GM18517 (cell line): ENCODE measurements around the gene SLC4A7.

Source experiments
- ATAC-seq: cut with Tn5 transposase; IDR thresholded peaks from one replicate; pipeline ENCODE4 v1.9.1; 2021; ENCODE audit warnings: mild to moderate bottlenecking, moderate library complexity; ENCODE audit not compliant: unreplicated experiment

SLC4A7 gene

DNA sequence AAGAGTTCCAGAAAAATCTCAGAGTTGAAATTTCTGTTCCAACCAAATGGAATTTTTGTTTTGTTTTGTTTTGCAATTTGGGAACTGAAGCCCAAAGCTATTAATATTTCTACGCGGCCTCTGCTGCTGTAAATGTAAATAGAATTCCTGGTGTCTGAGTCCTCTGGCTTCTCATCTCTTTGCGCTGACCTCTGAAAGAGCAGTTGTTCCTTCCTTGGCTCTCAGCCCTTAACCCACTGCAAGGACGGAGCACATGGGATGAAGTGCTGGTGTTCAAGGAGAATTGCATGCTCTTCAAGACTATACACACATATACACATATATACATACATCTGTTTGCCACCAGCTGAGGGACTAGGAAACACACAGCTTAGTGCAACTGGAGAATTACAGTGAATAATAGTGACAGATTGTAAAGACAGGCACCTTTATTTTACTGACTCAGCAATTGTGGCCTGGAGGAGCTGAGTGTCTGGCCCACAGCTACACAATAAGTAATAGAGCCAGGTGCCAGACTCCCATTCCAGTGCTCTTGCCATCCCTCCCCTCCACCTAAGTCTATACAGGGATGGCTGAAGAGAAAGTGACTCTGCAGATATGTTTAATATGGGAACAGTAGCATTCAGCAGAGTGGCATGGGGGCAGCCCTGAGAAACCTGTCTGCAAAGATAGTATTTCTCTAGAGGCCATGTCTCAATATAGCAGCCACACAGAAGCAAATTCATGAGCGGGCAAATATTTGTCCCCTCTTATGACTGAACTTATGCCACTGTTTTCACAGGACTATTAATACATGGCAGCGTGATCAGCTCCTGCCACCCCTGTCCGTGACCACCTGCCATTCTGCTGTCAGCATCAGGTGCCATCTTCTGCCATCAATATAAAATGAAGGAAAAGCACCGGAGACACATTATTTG is 157.3 kb downstream of the SLC4A7 start:
- no peak for ATAC-seq

DNA sequence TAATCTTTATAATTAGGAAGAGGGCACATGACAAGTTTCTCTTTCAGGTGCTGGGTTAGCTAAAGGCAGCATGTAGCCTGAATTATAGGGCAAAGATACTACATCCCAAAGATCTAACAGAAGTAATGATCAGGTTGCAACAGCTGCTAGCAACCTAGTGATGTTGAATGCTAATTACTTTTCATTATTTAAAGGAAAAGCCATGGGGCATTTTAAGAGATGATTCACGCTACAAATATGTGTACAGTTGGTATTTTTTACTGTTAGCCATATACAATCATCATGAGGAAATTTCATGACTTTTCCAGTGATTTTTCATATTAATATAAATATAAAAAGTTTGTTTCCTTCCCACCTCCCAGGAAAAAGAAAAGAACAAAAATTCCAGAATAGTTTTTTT is 158.0 kb downstream of the SLC4A7 start:
- ATAC-seq: no peak

DNA sequence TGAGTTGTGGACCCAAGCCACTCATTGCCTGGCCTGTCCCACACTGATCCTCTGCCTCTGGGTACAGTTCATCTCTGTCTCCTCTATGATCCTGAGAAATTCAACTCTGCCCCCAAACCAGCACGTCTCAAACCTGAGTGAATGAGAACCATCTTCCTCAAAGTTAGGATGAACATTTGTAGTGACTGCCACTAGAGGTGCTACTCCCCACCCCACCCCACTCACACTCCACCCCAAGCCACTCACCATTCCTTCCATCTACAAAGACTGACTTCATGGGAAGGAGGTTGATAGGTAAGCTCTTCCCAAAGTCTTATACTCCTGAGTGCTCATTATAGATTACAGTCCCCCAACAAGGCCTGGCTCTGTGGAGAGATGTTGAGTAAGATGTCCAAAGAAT is 158.8 kb downstream of the SLC4A7 start:
- no peak for ATAC-seq

DNA sequence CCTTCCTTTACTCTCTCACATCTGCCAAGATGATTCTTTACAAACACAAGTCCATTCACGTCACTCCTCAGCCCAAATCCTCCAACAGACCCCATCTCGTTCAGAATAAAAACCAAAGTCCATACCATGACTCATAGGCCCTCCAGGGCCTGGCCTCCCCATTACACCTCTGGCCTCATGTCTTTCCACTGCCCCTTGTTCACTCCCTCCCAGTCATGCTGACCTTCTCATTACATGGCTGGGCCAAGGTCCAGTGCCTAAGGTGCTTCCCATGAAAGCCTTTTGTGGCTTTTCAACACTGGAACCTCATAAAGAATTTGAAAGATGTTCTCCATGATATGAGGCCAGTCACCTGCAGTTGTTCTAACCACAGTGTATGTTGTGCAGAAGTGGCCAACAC is 159.5 kb downstream of the SLC4A7 start:
- no peak for ATAC-seq

DNA sequence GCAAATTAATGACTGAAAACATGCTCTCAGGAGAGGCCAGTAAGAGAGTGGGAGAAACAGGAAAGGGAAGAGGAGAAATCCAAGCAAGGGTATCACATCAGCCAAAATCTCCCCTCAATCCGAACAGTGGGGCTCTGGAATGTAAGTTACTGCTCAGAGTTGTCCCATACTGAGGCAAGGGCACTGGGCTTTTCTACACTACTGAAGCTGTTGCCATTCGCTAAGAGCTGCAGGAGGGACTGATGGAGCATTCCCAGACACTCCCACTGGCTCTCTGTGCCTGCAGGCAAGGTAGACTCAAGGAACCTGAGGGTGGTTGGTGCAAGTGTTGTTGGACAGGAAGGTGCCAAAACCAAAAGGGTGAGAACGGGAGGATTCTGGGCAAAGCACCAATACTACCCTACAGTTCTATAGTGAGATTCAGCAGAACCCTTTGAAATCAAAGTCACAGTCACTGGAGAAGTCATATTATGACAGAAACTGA is 161.1 kb downstream of the SLC4A7 start:
- no peak for ATAC-seq
